GM23248 (cell line): Measurements from ENCODE around the gene MYBPC3.

Source experiments
- EZH2 ChIP-seq: fragments of 200-600 bp; sonication (generic); IDR thresholded peaks from 2 replicates; pipeline ENCODE4 v1.6.1; 2018; ENCODE audit warnings: antibody characterized with exemption, mild to moderate bottlenecking; ENCODE audit not compliant: insufficient read depth, poor library complexity, severe bottlenecking
- EZH2phosphoT487 ChIP-seq: fragments of 200-600 bp; sonication (generic); IDR thresholded peaks from 2 replicates; pipeline ENCODE4 v1.6.1; 2018; ENCODE audit warnings: antibody characterized with exemption, moderate library complexity, mild to moderate bottlenecking, low read depth; ENCODE audit not compliant: insufficient read depth

- no peak for TF ChIP-seq EZH2
- no peak for TF ChIP-seq EZH2phosphoT487
These were observed 15.1 kb downstream of the MYBPC3 start for GRCh38 chr11:47337229-47337924.
